GM12865 (cell line): ENCODE measurements around the gene SLC1A4.
"Not testable (repeated sequence)": the region's sequence is repeated elsewhere in the genome, so short reads cannot be mapped to it uniquely, and the experiment has no call there.

Experiments
- DNase-seq: peaks from one replicate; pipeline ENCODE4 v3.0.0; 2010; ENCODE audit warnings: low read depth
- H3K4me3 ChIP-seq: 2 replicates; pipeline ENCODE4 v1.5.1; 2011; ENCODE audit warnings: mild to moderate bottlenecking, low read depth, low read length, control low read depth
- CTCF ChIP-seq: IDR thresholded peaks from 2 replicates; pipeline ENCODE4 v1.5.1; 2011; ENCODE audit warnings: low read length, control low read depth, low read depth, inconsistent platforms; ENCODE audit not compliant: insufficient read depth; ENCODE audit errors: missing control alignments

Gene SLC1A4

DNA sequence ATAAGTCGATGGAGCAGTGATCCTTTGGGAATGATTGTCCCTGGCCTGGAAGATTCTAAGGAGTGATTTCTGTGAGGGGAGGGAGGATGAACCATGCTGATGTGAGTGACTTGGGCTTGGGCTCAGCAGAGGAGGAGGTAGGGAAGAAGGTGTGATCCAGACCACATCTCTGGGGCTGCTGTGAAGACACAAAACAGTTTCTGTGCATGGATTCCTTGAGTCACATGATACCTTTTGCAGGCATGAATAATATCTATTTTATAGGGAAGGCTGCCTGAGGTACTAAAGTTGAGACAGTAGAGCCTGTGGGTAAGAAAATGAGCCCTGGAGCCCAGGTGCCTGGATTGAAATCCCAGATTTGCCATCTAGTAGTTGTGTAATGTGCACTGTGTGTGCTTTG is 29.8 kb downstream of the SLC1A4 start:
- no peak for DNase-seq
- H3K4me3 ChIP-seq, result no peak overlapping the region
- no peak for TF ChIP-seq CTCF

DNA sequence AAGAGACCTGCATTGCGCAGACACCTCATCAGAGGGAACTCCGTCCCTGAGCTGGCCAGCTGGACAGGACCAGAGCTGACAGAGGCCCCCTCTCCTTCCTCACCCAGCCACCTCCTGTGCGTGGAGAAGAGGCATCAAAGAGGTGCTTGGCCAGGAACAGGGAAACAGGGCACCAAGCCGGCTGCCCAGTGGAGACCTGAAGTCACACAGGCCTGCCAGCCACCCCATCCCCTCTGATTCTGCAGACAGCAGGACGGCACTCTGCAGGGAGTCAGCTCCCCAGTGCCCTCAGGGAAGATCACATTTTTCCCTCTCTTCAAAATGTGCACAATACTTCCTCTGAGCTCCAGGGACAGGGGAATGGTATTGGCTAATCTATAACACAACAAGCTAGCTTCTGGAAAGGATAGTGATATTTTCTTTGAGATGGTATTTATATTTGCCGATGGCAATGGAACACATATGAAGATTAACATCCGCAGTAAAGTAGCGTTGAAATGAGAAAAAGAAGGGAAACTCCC is 30.5 kb downstream of the SLC1A4 start:
- no peak overlapping the region for H3K4me3 ChIP-seq
- no peak for DNase-seq
- no peak for TF ChIP-seq CTCF

- not testable (repeated sequence) for H3K4me3 ChIP-seq, DNase-seq
Measured at GRCh38 chr2:65020251-65020650, 31.1 kb downstream of the SLC1A4 start.

- H3K4me3 ChIP-seq, result no peak overlapping the region
- DNase-seq, result no peak
- TF ChIP-seq CTCF, result no peak
Measured at GRCh38 chr2:65020943-65021528, 31.8 kb downstream of the SLC1A4 start.

DNA sequence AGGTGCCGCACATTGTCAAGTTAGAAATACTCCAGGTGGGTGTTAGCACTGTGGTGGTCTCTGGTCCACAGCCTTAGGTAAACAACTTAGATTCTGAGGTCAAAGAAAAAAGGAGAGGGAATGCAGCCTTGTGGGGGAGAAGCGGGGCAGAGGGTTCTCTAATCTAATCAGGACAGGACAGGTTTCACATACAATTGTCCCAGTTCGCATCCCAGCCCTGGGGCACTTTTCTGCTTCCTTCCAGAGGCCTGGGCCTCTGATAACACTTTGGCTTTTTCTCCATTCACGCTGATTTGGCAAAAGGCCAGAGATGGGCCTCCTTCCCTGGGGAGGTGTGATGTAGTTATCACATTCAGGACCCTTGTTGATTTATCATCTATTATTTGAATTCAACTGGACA is 32.5 kb downstream of the SLC1A4 start:
- DNase-seq, result no peak
- no peak for TF ChIP-seq CTCF
- no peak overlapping the region for H3K4me3 ChIP-seq

- no peak for TF ChIP-seq CTCF
- DNase-seq, result no peak
- no peak overlapping the region for H3K4me3 ChIP-seq
Measured at GRCh38 chr2:65022189-65022588, 33.0 kb downstream of the SLC1A4 start.

DNA sequence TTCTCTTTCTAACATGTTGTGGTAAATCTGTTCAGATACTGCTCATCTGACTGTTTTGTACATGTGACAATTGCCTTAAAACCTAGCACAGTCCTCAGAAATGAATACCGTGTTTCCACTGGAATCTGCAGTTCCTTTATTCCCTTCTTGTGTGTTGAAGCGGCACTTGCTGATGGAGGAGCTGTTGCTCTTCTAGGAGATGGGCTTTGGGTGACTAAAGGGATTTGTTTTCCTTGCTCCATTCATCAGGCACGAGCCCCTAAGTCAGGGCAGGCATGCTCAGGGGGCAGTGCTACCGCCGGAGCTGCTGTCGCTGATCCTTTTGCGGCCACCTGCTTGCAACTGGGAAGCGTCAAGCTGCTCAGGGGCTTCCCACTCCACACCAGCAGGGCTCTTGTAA is 34.5 kb downstream of the SLC1A4 start:
- TF ChIP-seq CTCF, result no peak
- H3K4me3 ChIP-seq, result no peak overlapping the region
- no peak for DNase-seq
